HepG2 (cell line): ENCODE measurements around the gene ZDHHC14. TPM values are rescaled to one million over a fixed set of nuclear protein-coding genes. Genes with fewer than 3 reads are reported as not detected.
"Not testable (repeated sequence)": the region's sequence is repeated elsewhere in the genome, so short reads cannot be mapped to it uniquely, and the experiment has no call there.

Experiments used
- ATAC-seq: fragments of 200-7000 bp; cut with Tn5 transposase; 3 replicates; pipeline ENCODE4 v1.9.1; 2020; ENCODE audit warnings: mild to moderate bottlenecking, moderate library complexity
- BruUV-seq: library from RNA; stranded (reverse); fragments of 400-500 nt; replicated peaks from 2 replicates; lab custom pipeline; 2021; lab: Mats Ljungman, UMichigan
- CTCF ChIA-PET: fragments of 300-600 bp; formaldehyde crosslinking; extraction: SDS; loops from one replicate; lab custom pipeline; 2021; ENCODE audit warnings: low total read pairs, inconsistent platforms, low intra/inter-chr PET ratio; lab: Yijun Ruan, JAX
- POLR2A ChIA-PET: fragments of 350-600 bp; sonication (Branson Sonifier 250); formaldehyde crosslinking; loops from one replicate; lab custom pipeline; 2020; ENCODE audit warnings: antibody characterized with exemption, inconsistent platforms; lab: Yijun Ruan, JAX
- DNase-seq: peaks from one replicate; pipeline ENCODE4 v3.0.0-alpha.2; 2015; ENCODE audit warnings: low spot score
- FAIRE-seq: peaks from 3 replicates; lab custom pipeline; 2011; peaks lifted over from hg19 to GRCh38; lab: Jason Lieb, UNC
- H2AFZ ChIP-seq: one replicate; pipeline ENCODE4 v1.6.1; 2011; ENCODE audit warnings: low read length, inconsistent platforms
- H3K27ac ChIP-seq: fragments of 300-600 bp; 3 replicates; pipeline ENCODE4 v1.8.0; 2011; ENCODE audit warnings: mixed run types, mild to moderate bottlenecking, mixed read lengths, low read length, inconsistent platforms; ENCODE audit not compliant: insufficient read depth; ENCODE audit errors: extremely low read length
- H3K27me3 ChIP-seq, 2 experiments: fragments of 200-600 bp in 1 of 2; 2 replicates in 1 of 2; 3 replicates in 1 of 2; pipeline versions ENCODE4 v1.6.0 to v1.8.0; 2011; ENCODE audit warnings: low read length in 2 of 2, mild to moderate bottlenecking in 2 of 2, moderate library complexity in 2 of 2, inconsistent platforms in 1 of 2; ENCODE audit not compliant: insufficient read depth in 2 of 2, control insufficient read depth in 1 of 2
- H3K36me3 ChIP-seq, 2 experiments: fragments of 200-600 bp in 1 of 2; replicated peaks in 1 of 2; 2 replicates in 1 of 2; 3 replicates in 1 of 2; pipeline versions ENCODE4 v1.5.1 to v1.8.0; 2011; ENCODE audit warnings: low read length in 2 of 2, inconsistent platforms in 1 of 2; ENCODE audit not compliant: insufficient read depth in 2 of 2, control insufficient read depth in 1 of 2
- H3K4me1 ChIP-seq: 2 replicates; pipeline ENCODE4 v1.5.1; 2012; ENCODE audit warnings: low read length, inconsistent platforms; ENCODE audit not compliant: insufficient read depth
- H3K4me2 ChIP-seq: 2 replicates; pipeline ENCODE4 v1.6.0; 2011; ENCODE audit warnings: low read depth, low read length, inconsistent platforms
- H3K4me3 ChIP-seq, 3 experiments: fragments of 200-600 bp in 1 of 3; sonication (generic), shearing (Covaris generic) in 1 of 3; replicated peaks in 1 of 3; 2 replicates each; pipeline ENCODE4 v1.5.1; 2011 to 2016; ENCODE audit warnings: low read length in 3 of 3, inconsistent platforms in 2 of 3, low read depth in 2 of 3, mild to moderate bottlenecking in 2 of 3, control low read depth in 1 of 3, mixed read lengths in 1 of 3; ENCODE audit not compliant: insufficient read depth in 1 of 3
- H3K79me2 ChIP-seq: one replicate; pipeline ENCODE4 v1.6.1; 2011; ENCODE audit warnings: low read length, inconsistent platforms; ENCODE audit not compliant: insufficient read depth
- H3K9ac ChIP-seq: 2 replicates; pipeline ENCODE4 v1.6.0; 2011; ENCODE audit warnings: mild to moderate bottlenecking, low read depth, low read length, inconsistent platforms; ENCODE audit not compliant: insufficient read depth
- H3K9me3 ChIP-seq: 2 replicates; pipeline ENCODE4 v1.5.1; 2012; ENCODE audit warnings: mild to moderate bottlenecking, low read length
- H4K20me1 ChIP-seq: 2 replicates; pipeline ENCODE4 v1.6.0; 2011; ENCODE audit warnings: inconsistent platforms, mild to moderate bottlenecking, low read length, moderate library complexity; ENCODE audit not compliant: insufficient read depth
- ARID4A ChIP-seq: sonication (generic); formaldehyde crosslinking; IDR thresholded peaks from 2 replicates; pipeline ENCODE4 v1.5.0; 2020; ENCODE audit warnings: mild to moderate bottlenecking, missing genetic modification reagents, borderline replicate concordance
- ARNT ChIP-seq: fragments of 450-650 bp; IDR thresholded peaks from 2 replicates; pipeline ENCODE4 v1.6.1; 2017
- GATAD2A ChIP-seq: IDR thresholded peaks from 2 replicates; pipeline ENCODE4 v1.6.1; 2016
- ZBTB7A ChIP-seq: sonication (generic); formaldehyde crosslinking; IDR thresholded peaks from 2 replicates; pipeline ENCODE4 v1.8.0; 2022; ENCODE audit warnings: mild to moderate bottlenecking, missing genetic modification reagents
- ZNF816 ChIP-seq: sonication (generic); formaldehyde crosslinking; IDR thresholded peaks from 2 replicates; pipeline ENCODE4 v1.8.0; 2022; ENCODE audit warnings: missing genetic modification reagents, mild to moderate bottlenecking, borderline replicate concordance
- WGBS: methylation state at CpG from one replicate; pipeline ENCODE4 v1.1.6; 2017; ENCODE audit warnings: low lambda C conversion rate; 5-methylcytosine and 5-hydroxymethylcytosine counted together
- in situ Hi-C: cut with HindIII; loops from 2 replicates; pipeline ENCODE4 v1.10.0; 2017; ENCODE audit warnings: low pct_unique_long_range_greater_than_20kb; ENCODE audit not compliant: extremely low pct_ligation_motif_present
- intact Hi-C: fragments of 100-400 bp; cut with micrococcal nuclease; formaldehyde crosslinking; loops from one replicate; pipeline ENCODE4 v1.10.0; 2022; ENCODE audit not compliant: unreplicated experiment
- polyA plus RNA-seq, 8 experiments: library from polyadenylated mRNA; depleted of rRNA in 3 of 8; stranded (reverse) in 7 of 8; unstranded in 1 of 8; fragments of >200 nt; fragmentation: Illumina TruSeq in 4 of 8; extraction: Trizol in 4 of 8; gene quantifications; 2 replicates each; pipeline versions ENCODE4 v1.2.1 to v1.2.3, GENCODE V29; 2011 to 2016; ENCODE audit warnings: low read depth in 4 of 8, missing spikeins in 1 of 8, mixed read lengths in 1 of 8; ENCODE audit not compliant: insufficient read depth in 1 of 8
- total RNA-seq, 5 experiments: library from RNA; depleted of rRNA; stranded (reverse); fragments of >200 nt; fragmentation: Illumina TruSeq; extraction: Trizol; gene quantifications; 2 replicates each; pipeline ENCODE4 v1.2.3, GENCODE V29; 2016; ENCODE audit warnings: low read depth in 1 of 5

ZDHHC14 gene
- total and polyA plus RNA-seq, 2 of the 13 experiments (the other 11 are each of a cell fraction or from before 2014, with no cell fraction given), result 3.7 to 9.5 TPM

GRCh38 chr6:157578527-157578926 is 197.5 kb downstream of the ZDHHC14 start:
- H3K27me3 ChIP-seq, H3K4me1 ChIP-seq, H2AFZ ChIP-seq, DNase-seq, H3K79me2 ChIP-seq, H3K4me3 ChIP-seq, CTCF ChIA-PET, H4K20me1 ChIP-seq, FAIRE-seq, POLR2A ChIA-PET, H3K9ac ChIP-seq, BruUV-seq, H3K9me3 ChIP-seq, H3K4me2 ChIP-seq, intact Hi-C loops, H3K36me3 ChIP-seq, in situ Hi-C loops, H3K27ac ChIP-seq, ATAC-seq: not testable (repeated sequence)
- 71% methylated on average over 2 of the region's 2 CpGs for WGBS

GRCh38 chr6:157579467-157580031 is 198.6 kb downstream of the ZDHHC14 start:
- DNase-seq (no peak), FAIRE-seq (no peak), ATAC-seq (no peak)
- H3K9me3 ChIP-seq, result no peaks in the 10 kb centered on the region
- no peaks in the 10 kb centered on the region for H3K36me3 ChIP-seq
- no peak overlapping the region for H3K4me3 ChIP-seq
- H3K27me3 ChIP-seq, result no peaks in the 10 kb centered on the region
- no peak overlapping the region for H3K4me2 ChIP-seq
- H3K4me1 ChIP-seq, result no peaks in the 10 kb centered on the region
- H4K20me1 ChIP-seq, result no peaks in the 10 kb centered on the region
- H3K27ac ChIP-seq, result no peak overlapping the region
- TF ChIP-seq GATAD2A (CRISPR knock-in tag) (no peak), ZBTB7A (CRISPR knock-in tag) (no peak), ZNF816 (CRISPR knock-in tag) (no peak), ARNT (no peak), ARID4A (CRISPR knock-in tag) (no peak)
- 93% methylated on average over 3 of the region's 3 CpGs for WGBS
- H3K79me2 ChIP-seq, result no peaks in the 10 kb centered on the region
- intact Hi-C loops, result no loop called here
- in situ Hi-C loops, result no loop called here
- ChIA-PET POLR2A (no interaction called here), CTCF (no interaction called here)
- BruUV-seq, result no TSS peak
- H3K9ac ChIP-seq, result no peak overlapping the region
- H2AFZ ChIP-seq, result no peak overlapping the region
